GM12878 (cell line): ENCODE data around the gene PYM1. TPM values are rescaled to one million over a fixed set of nuclear protein-coding genes. Genes with fewer than 3 reads are reported as not detected.

Experiments used
- ATAC-seq: fragments of 200-7000 bp; cut with Tn5 transposase; 3 replicates; pipeline ENCODE4 v1.9.1; 2020; ENCODE audit warnings: mild to moderate bottlenecking, moderate library complexity
- BruUV-seq: library from RNA; stranded (reverse); fragments of 400-500 nt; replicated peaks from 2 replicates; lab custom pipeline; 2021; lab: Mats Ljungman, UMichigan
- CTCF ChIA-PET: fragments of 300-600 bp; sonication (Branson Sonifier 250); formaldehyde crosslinking; extraction: SDS; loops from one replicate; lab custom pipeline; 2021; ENCODE audit warnings: inconsistent platforms; lab: Yijun Ruan, JAX
- POLR2A ChIA-PET: fragments of 350-600 bp; formaldehyde crosslinking; extraction: SDS; loops from one replicate; lab custom pipeline; 2021; ENCODE audit warnings: inconsistent platforms; lab: Charles Lee
- RAD21 ChIA-PET: fragments of 300-600 bp; sonication (Branson Sonifier 250); formaldehyde crosslinking; loops from one replicate; lab custom pipeline; 2023; ENCODE audit warnings: antibody characterized with exemption; ENCODE audit not compliant: unreplicated experiment; lab: Charles Lee
- SMC1A ChIA-PET: fragments of 300-600 bp; sonication (Branson Sonifier 250); formaldehyde crosslinking; loops from one replicate; lab custom pipeline; 2023; ENCODE audit not compliant: unreplicated experiment, uncharacterized antibody; lab: Charles Lee
- DNase-seq: peaks from one replicate; pipeline ENCODE4 v3.0.0-alpha.2; 2011; ENCODE audit warnings: low read depth, low spot score
- FAIRE-seq: peaks from 3 replicates; lab custom pipeline; 2011; peaks lifted over from hg19 to GRCh38; lab: Jason Lieb, UNC
- H2AFZ ChIP-seq: 2 replicates; pipeline ENCODE4 v1.6.0; 2011; ENCODE audit warnings: low read depth, low read length, control low read depth; ENCODE audit not compliant: control insufficient read depth
- H3K27ac ChIP-seq: 2 replicates; pipeline ENCODE4 v1.5.1; 2011; ENCODE audit warnings: control low read depth; ENCODE audit not compliant: control insufficient read depth, insufficient read depth
- H3K27me3 ChIP-seq, 2 experiments: replicated peaks in 1 of 2; 2 replicates each; pipeline versions ENCODE4 v1.6.0 to v1.6.1; 2011; ENCODE audit warnings: low read length in 1 of 2; ENCODE audit not compliant: control insufficient read depth in 2 of 2, insufficient read depth in 2 of 2
- H3K36me3 ChIP-seq, 2 experiments: 2 replicates each; pipeline ENCODE4 v1.5.1; 2011; ENCODE audit warnings: low read length in 1 of 2; ENCODE audit not compliant: control insufficient read depth in 2 of 2, insufficient read depth in 2 of 2
- H3K4me1 ChIP-seq: 2 replicates; pipeline ENCODE4 v1.6.1; 2011; ENCODE audit warnings: mild to moderate bottlenecking, low read length, moderate library complexity, mixed read lengths; ENCODE audit not compliant: control insufficient read depth, insufficient read depth
- H3K4me2 ChIP-seq: 2 replicates; pipeline ENCODE4 v1.6.0; 2011; ENCODE audit warnings: control low read depth; ENCODE audit not compliant: control insufficient read depth, insufficient read depth
- H3K4me3 ChIP-seq: fragments of 200-600 bp; sonication (generic); 2 replicates; pipeline ENCODE4 v1.5.1; 2016
- H3K79me2 ChIP-seq: 2 replicates; pipeline ENCODE4 v1.6.0; 2011; ENCODE audit warnings: low read length; ENCODE audit not compliant: control insufficient read depth, insufficient read depth
- H3K9ac ChIP-seq: 2 replicates; pipeline ENCODE4 v1.8.0; 2011; ENCODE audit warnings: low read length, control low read depth, mixed read lengths; ENCODE audit not compliant: control insufficient read depth, insufficient read depth
- H3K9me3 ChIP-seq: replicated peaks from 3 replicates; pipeline ENCODE4 v1.5.1; 2011; ENCODE audit warnings: mild to moderate bottlenecking, low read length; ENCODE audit not compliant: control insufficient read depth, insufficient read depth
- H4K20me1 ChIP-seq: 2 replicates; pipeline ENCODE4 v1.6.0; 2011; ENCODE audit not compliant: control insufficient read depth, insufficient read depth
- BCL11A ChIP-seq: IDR thresholded peaks from 2 replicates; pipeline ENCODE4 v1.6.1; 2011; ENCODE audit warnings: low read depth, low read length
- CBX5 ChIP-seq: sonication (generic); IDR thresholded peaks from 2 replicates; pipeline ENCODE4 v1.6.1; 2016; ENCODE audit warnings: low read depth, moderate library complexity, mild to moderate bottlenecking, inconsistent platforms
- CREB1 ChIP-seq: IDR thresholded peaks from 2 replicates; pipeline ENCODE4 v1.6.1; 2012; ENCODE audit warnings: low read depth, mild to moderate bottlenecking, inconsistent platforms
- ESRRA ChIP-seq: IDR thresholded peaks from 2 replicates; pipeline ENCODE4 v1.6.1; 2012; ENCODE audit warnings: mild to moderate bottlenecking, low read length, improper control_type of control experiment
- GABPA ChIP-seq: IDR thresholded peaks from 2 replicates; pipeline ENCODE4 v1.6.1; 2014; ENCODE audit warnings: antibody characterized with exemption, low read depth, mild to moderate bottlenecking, inconsistent platforms
- MXI1 ChIP-seq: fragments of 150-350 bp; IDR thresholded peaks from 2 replicates; pipeline ENCODE4 v1.6.1; 2011; ENCODE audit warnings: low read depth, mild to moderate bottlenecking, inconsistent platforms, low read length, improper control_type of control experiment
- NFYB ChIP-seq: IDR thresholded peaks from 2 replicates; pipeline ENCODE4 v1.6.1; 2011; ENCODE audit warnings: low read depth, mild to moderate bottlenecking, low read length, improper control_type of control experiment, moderate library complexity; ENCODE audit not compliant: insufficient read depth
- NR2F1 ChIP-seq: fragments of 450-650 bp; conservative IDR thresholded peaks from 2 replicates; pipeline ENCODE4 v1.6.1; 2017; ENCODE audit warnings: mild to moderate bottlenecking
- POLR2AphosphoS5 ChIP-seq: IDR thresholded peaks from 2 replicates; pipeline ENCODE4 v1.6.1; 2011; ENCODE audit warnings: mild to moderate bottlenecking, low read length, inconsistent platforms
- POU2F2 ChIP-seq: IDR thresholded peaks from 3 replicates; pipeline ENCODE4 v1.6.1; 2011; ENCODE audit warnings: low read depth, mild to moderate bottlenecking, low read length, borderline replicate concordance
- RCOR1 ChIP-seq: conservative IDR thresholded peaks from 2 replicates; pipeline ENCODE4 v1.6.1; 2012; ENCODE audit warnings: low read depth, low read length, improper control_type of control experiment
- SIN3A ChIP-seq: IDR thresholded peaks from 2 replicates; pipeline ENCODE4 v1.6.1; 2012; ENCODE audit warnings: low read depth, low read length, improper control_type of control experiment
- SREBF2 ChIP-seq: IDR thresholded peaks from 2 replicates; pipeline ENCODE4 v1.6.1; 2012; ENCODE audit warnings: mild to moderate bottlenecking, low read length
- SUZ12 ChIP-seq: fragments of 200-600 bp; sonication (generic); IDR thresholded peaks from one replicate; pipeline ENCODE4 v1.6.1; 2018; ENCODE audit warnings: antibody characterized with exemption, mild to moderate bottlenecking; ENCODE audit not compliant: unreplicated experiment
- YY1 ChIP-seq: IDR thresholded peaks from 2 replicates; pipeline ENCODE4 v1.6.1; 2011; ENCODE audit warnings: low read depth, mild to moderate bottlenecking, low read length
- WGBS: methylation state at CpG from one replicate; pipeline ENCODE4 v1.1.6; 2016; ENCODE audit warnings: low lambda C conversion rate; ENCODE audit not compliant: insufficient replicate concordance, insufficient coverage; ENCODE audit errors: missing lambda C conversion rate; 5-methylcytosine and 5-hydroxymethylcytosine counted together
- in situ Hi-C: fragments of 300-500 bp; cut with MboI; formaldehyde crosslinking; loops from 9 replicates; pipeline ENCODE4 v1.14.3; 2018; ENCODE audit warnings: mixed read lengths
- intact Hi-C: fragments of 100-400 bp; cut with micrococcal nuclease; formaldehyde crosslinking; loops from one replicate; pipeline ENCODE4 v1.14.2; 2022; ENCODE audit not compliant: unreplicated experiment
- polyA plus RNA-seq, 11 experiments: library from polyadenylated mRNA; depleted of rRNA in 4 of 11; unstranded in 6 of 11; stranded (reverse) in 5 of 11; fragments of >200 nt; fragmentation: Nextera tagmentation in 4 of 11; fragmentation: Illumina TruSeq in 1 of 11; extraction: Ambion mirVana in 4 of 11; extraction: Trizol in 1 of 11; gene quantifications; 1 replicate in 1 of 11; 2 replicates in 10 of 11; pipeline versions ENCODE4 v1.2.1 to v1.2.3, GENCODE V29; 2011 to 2016; ENCODE audit warnings: inconsistent platforms in 2 of 11, missing spikeins in 2 of 11, low read depth in 1 of 11
- total RNA-seq, 4 experiments: library from RNA; depleted of rRNA in 3 of 4; stranded (reverse); fragments of >200 nt in 3 of 4; fragmentation: Illumina TruSeq in 1 of 4; extraction: Trizol in 1 of 4; gene quantifications; 2 replicates each; pipeline versions ENCODE4 v1.2.1 to v1.2.3, GENCODE V29; 2013 to 2021
- TF ChIP-seq, protein P1 (sequence below): fragments of 450-650 bp; IDR thresholded peaks from 2 replicates; pipeline ENCODE4 v1.6.1; 2017; ENCODE audit warnings: borderline replicate concordance
- TF ChIP-seq, protein P2 (sequence below): fragments of 450-650 bp; IDR thresholded peaks from 2 replicates; pipeline ENCODE4 v1.6.1; 2018; ENCODE audit warnings: mild to moderate bottlenecking, low read depth, moderate library complexity; ENCODE audit not compliant: partially characterized antibody

PYM1 gene
- total and polyA plus RNA-seq, 10 of the 15 experiments (the other 5 are each of a cell fraction or from before 2014, with no cell fraction given): 33.9 to 93.4 (median 55.8) TPM

DNA sequence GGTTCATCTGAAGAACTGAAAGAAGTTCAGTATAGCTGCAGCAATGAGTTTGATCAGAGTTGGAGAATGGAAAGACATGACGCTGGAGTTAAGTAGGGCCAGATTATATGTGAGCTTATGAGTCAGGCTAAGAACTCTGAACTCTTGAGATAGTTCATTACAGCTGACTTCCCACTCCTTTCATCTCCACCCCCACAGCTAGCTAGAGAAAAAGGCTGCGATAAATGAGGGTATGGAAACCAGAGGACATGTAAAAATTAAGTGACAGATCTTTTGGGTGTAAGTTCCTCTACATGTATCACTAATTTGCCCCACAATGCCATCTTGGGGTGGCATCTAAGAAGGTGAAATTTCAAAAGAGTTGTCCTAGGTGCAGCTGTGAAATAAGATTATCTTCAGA, 28.6 kb downstream of the PYM1 start:
- ChIA-PET POLR2A (no interaction called here), SMC1A (no interaction called here), CTCF (interaction anchor here (0.7 kb wide), 1 partner anchor 158 kb away, joined by 3 read pairs; no protein-coding TSS in a partner anchor), RAD21 (interaction anchor here (0.7 kb wide), 1 partner anchor 82 kb away, joined by 3 read pairs; no protein-coding TSS in a partner anchor)
- DNase-seq (no peak), FAIRE-seq (no peak), ATAC-seq (no peak)
- no peaks in the 10 kb centered on the region for H4K20me1 ChIP-seq
- H2AFZ ChIP-seq: no peak overlapping the region
- no peaks in the 10 kb centered on the region for H3K27me3 ChIP-seq
- H3K4me3 ChIP-seq: no peak overlapping the region
- H3K36me3 ChIP-seq: peaks cover 5 to 18% of the 10 kb centered on the region in 2 experiments; a peak in 3 of 4 replicates
- in situ Hi-C loops (no loop called here), intact Hi-C loops (no loop called here)
- H3K4me1 ChIP-seq: no peaks in the 10 kb centered on the region
- 43% methylated on average over 2 of the region's 2 CpGs for WGBS
- no peak overlapping the region for H3K27ac ChIP-seq
- no peaks in the 10 kb centered on the region for H3K9me3 ChIP-seq
- H3K4me2 ChIP-seq: no peak overlapping the region
- TF ChIP-seq POLR2AphosphoS5 (no peak), SUZ12 (no peak)
- H3K9ac ChIP-seq: no peak overlapping the region
- no TSS peak for BruUV-seq
- no peaks in the 10 kb centered on the region for H3K79me2 ChIP-seq

DNA sequence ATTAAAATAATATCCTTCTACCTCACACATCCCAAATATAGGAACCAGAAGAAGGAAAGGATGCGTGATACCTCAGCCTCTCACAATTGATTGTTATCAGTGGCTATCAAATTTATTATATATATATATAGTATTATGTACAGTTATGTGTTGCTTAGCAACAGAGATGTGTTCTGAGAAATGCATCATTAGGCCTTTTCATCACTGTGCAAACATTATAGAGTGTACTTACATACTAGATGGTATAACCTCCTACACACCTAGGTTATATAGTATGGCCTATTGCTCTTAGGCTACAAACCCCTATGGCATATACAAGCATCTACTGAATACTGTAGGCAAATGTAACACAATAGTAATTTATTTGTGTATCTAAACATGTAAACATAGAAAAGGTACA, 34.0 kb downstream of the PYM1 start:
- ChIA-PET CTCF (no interaction called here), SMC1A (no interaction called here), POLR2A (no interaction called here), RAD21 (no interaction called here)
- BruUV-seq: no TSS peak
- FAIRE-seq (no peak), ATAC-seq (no peak), DNase-seq (no peak)
- no peak overlapping the region for H3K4me2 ChIP-seq
- no peak overlapping the region for H3K9ac ChIP-seq
- in situ Hi-C loops (no loop called here), intact Hi-C loops (no loop called here)
- H3K27ac ChIP-seq: no peak overlapping the region
- 96% methylated on average over 1 of the region's 1 CpG for WGBS
- no peak overlapping the region for H3K4me3 ChIP-seq
- H4K20me1 ChIP-seq: no peaks in the 10 kb centered on the region
- H3K27me3 ChIP-seq: no peaks in the 10 kb centered on the region
- no peaks in the 10 kb centered on the region for H3K4me1 ChIP-seq
- no peaks in the 10 kb centered on the region for H3K36me3 ChIP-seq
- no peak overlapping the region for H2AFZ ChIP-seq
- no peaks in the 10 kb centered on the region for H3K79me2 ChIP-seq
- H3K9me3 ChIP-seq: no peaks in the 10 kb centered on the region
- TF ChIP-seq YY1 (no peak), MXI1 (no peak), SIN3A (no peak), SREBF2 (no peak), CBX5 (no peak), GABPA (no peak), ESRRA (no peak), POU2F2 (no peak), CREB1 (no peak), RCOR1 (no peak), NR2F1 (no peak), BCL11A (no peak), NFYB (no peak)
- TF ChIP-seq, protein P1, sequence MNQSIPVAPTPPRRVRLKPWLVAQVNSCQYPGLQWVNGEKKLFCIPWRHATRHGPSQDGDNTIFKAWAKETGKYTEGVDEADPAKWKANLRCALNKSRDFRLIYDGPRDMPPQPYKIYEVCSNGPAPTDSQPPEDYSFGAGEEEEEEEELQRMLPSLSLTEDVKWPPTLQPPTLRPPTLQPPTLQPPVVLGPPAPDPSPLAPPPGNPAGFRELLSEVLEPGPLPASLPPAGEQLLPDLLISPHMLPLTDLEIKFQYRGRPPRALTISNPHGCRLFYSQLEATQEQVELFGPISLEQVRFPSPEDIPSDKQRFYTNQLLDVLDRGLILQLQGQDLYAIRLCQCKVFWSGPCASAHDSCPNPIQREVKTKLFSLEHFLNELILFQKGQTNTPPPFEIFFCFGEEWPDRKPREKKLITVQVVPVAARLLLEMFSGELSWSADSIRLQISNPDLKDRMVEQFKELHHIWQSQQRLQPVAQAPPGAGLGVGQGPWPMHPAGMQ: no peak
- TF ChIP-seq, protein P2, sequence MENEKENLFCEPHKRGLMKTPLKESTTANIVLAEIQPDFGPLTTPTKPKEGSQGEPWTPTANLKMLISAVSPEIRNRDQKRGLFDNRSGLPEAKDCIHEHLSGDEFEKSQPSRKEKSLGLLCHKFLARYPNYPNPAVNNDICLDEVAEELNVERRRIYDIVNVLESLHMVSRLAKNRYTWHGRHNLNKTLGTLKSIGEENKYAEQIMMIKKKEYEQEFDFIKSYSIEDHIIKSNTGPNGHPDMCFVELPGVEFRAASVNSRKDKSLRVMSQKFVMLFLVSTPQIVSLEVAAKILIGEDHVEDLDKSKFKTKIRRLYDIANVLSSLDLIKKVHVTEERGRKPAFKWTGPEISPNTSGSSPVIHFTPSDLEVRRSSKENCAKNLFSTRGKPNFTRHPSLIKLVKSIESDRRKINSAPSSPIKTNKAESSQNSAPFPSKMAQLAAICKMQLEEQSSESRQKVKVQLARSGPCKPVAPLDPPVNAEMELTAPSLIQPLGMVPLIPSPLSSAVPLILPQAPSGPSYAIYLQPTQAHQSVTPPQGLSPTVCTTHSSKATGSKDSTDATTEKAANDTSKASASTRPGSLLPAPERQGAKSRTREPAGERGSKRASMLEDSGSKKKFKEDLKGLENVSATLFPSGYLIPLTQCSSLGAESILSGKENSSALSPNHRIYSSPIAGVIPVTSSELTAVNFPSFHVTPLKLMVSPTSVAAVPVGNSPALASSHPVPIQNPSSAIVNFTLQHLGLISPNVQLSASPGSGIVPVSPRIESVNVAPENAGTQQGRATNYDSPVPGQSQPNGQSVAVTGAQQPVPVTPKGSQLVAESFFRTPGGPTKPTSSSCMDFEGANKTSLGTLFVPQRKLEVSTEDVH: no peak
